DND-41 (cell line): ENCODE data around the gene BMPR1A.

ENCODE experiments used
- ATAC-seq: fragments of 200-7000 bp; cut with Tn5 transposase; 3 replicates; pipeline ENCODE4 v1.9.1; 2021; ENCODE audit warnings: low read depth; ENCODE audit not compliant: insufficient read depth
- DNase-seq: peaks from one replicate; pipeline ENCODE4 v3.0.0-alpha.2; 2020
- H2AFZ ChIP-seq: 2 replicates; pipeline ENCODE4 v1.6.0; 2012; ENCODE audit warnings: low read depth, low read length
- H3K27ac ChIP-seq: 2 replicates; pipeline ENCODE4 v1.5.1; 2012; ENCODE audit warnings: low read length, inconsistent platforms
- H3K27me3 ChIP-seq: fragments of 200-600 bp; sonication (generic); 2 replicates; pipeline ENCODE4 v1.6.0; 2012; ENCODE audit warnings: low read length, mild to moderate bottlenecking, inconsistent platforms; ENCODE audit not compliant: insufficient read depth, poor library complexity
- H3K36me3 ChIP-seq: 2 replicates; pipeline ENCODE4 v1.5.1; 2012; ENCODE audit warnings: low read length, inconsistent platforms; ENCODE audit not compliant: insufficient read depth
- H3K4me1 ChIP-seq: 2 replicates; pipeline ENCODE4 v1.5.1; 2012; ENCODE audit warnings: mild to moderate bottlenecking, low read length; ENCODE audit not compliant: insufficient read depth
- H3K4me2 ChIP-seq: 2 replicates; pipeline ENCODE4 v1.6.0; 2012; ENCODE audit warnings: mild to moderate bottlenecking, moderate library complexity, low read length, inconsistent platforms; ENCODE audit not compliant: insufficient read depth
- H3K4me3 ChIP-seq, 2 experiments: fragments of 200-600 bp in 1 of 2; shearing (Covaris generic) in 1 of 2; 2 replicates each; pipeline ENCODE4 v1.5.1; 2012 to 2016; ENCODE audit warnings: inconsistent platforms in 2 of 2, low read length in 2 of 2, mild to moderate bottlenecking in 2 of 2, low read depth in 1 of 2, moderate library complexity in 1 of 2
- H3K79me2 ChIP-seq: 2 replicates; pipeline ENCODE4 v1.6.0; 2012; ENCODE audit warnings: low read length, inconsistent platforms; ENCODE audit not compliant: insufficient read depth
- H3K9ac ChIP-seq: 2 replicates; pipeline ENCODE4 v1.6.0; 2012; ENCODE audit warnings: low read depth, mild to moderate bottlenecking, inconsistent platforms, low read length, moderate library complexity
- H3K9me3 ChIP-seq: 2 replicates; pipeline ENCODE4 v1.5.1; 2012; ENCODE audit warnings: low read length, moderate library complexity, mild to moderate bottlenecking, inconsistent platforms; ENCODE audit not compliant: insufficient read depth, severe bottlenecking
- H4K20me1 ChIP-seq: 2 replicates; pipeline ENCODE4 v1.6.0; 2012; ENCODE audit warnings: low read length; ENCODE audit not compliant: insufficient read depth
- EZH2 ChIP-seq: IDR thresholded peaks from 3 replicates; pipeline ENCODE4 v1.6.1; 2012; ENCODE audit warnings: borderline replicate concordance, low read depth, mild to moderate bottlenecking, moderate library complexity, low read length, inconsistent platforms; ENCODE audit not compliant: severe bottlenecking
- TF ChIP-seq, protein P1 (sequence below): IDR thresholded peaks from 2 replicates; pipeline ENCODE4 v1.5.1; 2012; ENCODE audit warnings: borderline replicate concordance, low read length, moderate library complexity, mild to moderate bottlenecking; ENCODE audit not compliant: poor library complexity, severe bottlenecking; ENCODE audit errors: extremely low read depth

Gene BMPR1A

DNA sequence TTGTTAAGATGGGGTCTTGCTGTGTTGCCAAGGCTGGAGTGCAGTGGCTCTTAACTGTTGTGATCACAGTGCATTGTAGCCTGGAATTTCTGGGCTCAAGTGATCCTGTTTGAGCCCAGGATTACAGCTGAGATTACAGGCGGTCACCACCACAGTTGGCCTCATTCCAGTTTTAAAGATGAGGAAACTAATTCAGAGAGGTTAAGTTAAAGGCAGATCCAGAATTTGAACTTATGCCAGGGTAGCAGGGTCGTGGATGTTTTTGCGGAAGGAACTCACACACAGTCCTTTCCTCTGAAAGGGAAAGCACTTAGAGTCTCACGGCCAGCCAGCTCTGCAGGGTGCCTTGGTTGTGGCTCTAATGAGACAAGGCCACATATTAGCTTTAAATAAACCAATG is 116.3 kb downstream of the BMPR1A start:
- no peak overlapping the region for H3K9ac ChIP-seq
- no peak for ATAC-seq
- no peak for DNase-seq
- H3K4me1 ChIP-seq, result peaks cover 3% of the 10 kb centered on the region; the same call in 1 of the 2 replicates
- no peaks in the 10 kb centered on the region for H3K79me2 ChIP-seq
- no peak overlapping the region for H3K27ac ChIP-seq
- H3K36me3 ChIP-seq, result no peaks in the 10 kb centered on the region
- no peak overlapping the region for H3K4me3 ChIP-seq
- no peak overlapping the region for H3K4me2 ChIP-seq
- no peaks in the 10 kb centered on the region for H3K27me3 ChIP-seq
- TF ChIP-seq EZH2, result no peak
- TF ChIP-seq, protein P1, sequence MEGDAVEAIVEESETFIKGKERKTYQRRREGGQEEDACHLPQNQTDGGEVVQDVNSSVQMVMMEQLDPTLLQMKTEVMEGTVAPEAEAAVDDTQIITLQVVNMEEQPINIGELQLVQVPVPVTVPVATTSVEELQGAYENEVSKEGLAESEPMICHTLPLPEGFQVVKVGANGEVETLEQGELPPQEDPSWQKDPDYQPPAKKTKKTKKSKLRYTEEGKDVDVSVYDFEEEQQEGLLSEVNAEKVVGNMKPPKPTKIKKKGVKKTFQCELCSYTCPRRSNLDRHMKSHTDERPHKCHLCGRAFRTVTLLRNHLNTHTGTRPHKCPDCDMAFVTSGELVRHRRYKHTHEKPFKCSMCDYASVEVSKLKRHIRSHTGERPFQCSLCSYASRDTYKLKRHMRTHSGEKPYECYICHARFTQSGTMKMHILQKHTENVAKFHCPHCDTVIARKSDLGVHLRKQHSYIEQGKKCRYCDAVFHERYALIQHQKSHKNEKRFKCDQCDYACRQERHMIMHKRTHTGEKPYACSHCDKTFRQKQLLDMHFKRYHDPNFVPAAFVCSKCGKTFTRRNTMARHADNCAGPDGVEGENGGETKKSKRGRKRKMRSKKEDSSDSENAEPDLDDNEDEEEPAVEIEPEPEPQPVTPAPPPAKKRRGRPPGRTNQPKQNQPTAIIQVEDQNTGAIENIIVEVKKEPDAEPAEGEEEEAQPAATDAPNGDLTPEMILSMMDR, result no peak
- no peak overlapping the region for H2AFZ ChIP-seq
- no peaks in the 10 kb centered on the region for H4K20me1 ChIP-seq
- no peaks in the 10 kb centered on the region for H3K9me3 ChIP-seq

DNA sequence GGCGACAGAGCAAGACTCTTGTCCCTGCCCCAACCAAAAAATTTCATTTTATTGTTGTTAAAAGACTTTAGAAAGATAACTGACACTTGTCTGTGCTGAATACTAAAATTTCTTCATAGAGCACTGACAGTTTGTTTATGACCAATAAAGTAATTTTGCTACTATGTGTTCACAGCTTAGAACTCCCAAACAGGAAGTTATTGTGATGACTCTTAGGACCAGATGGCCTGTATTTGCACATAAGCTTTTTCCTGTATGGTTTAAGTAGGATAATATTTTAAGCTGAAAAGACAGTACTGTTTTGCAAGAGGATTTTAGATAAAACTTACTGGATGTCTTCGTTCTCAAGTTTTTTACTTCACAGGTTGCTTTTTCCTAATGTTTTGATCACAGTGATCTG is 120.3 kb downstream of the BMPR1A start:
- Histone ChIP-seq H3K9ac (no peak overlapping the region), H3K4me2 (no peak overlapping the region), H3K27ac (no peak overlapping the region; the same call in 1 of the 2 replicates), H3K9me3 (no peaks in the 10 kb centered on the region), H3K27me3 (no peaks in the 10 kb centered on the region), H3K4me1 (peaks cover 3% of the 10 kb centered on the region; the same call in 1 of the 2 replicates), H3K36me3 (peaks cover 4% of the 10 kb centered on the region; the same call in 1 of the 2 replicates), H3K79me2 (no peaks in the 10 kb centered on the region), H4K20me1 (no peaks in the 10 kb centered on the region), H3K4me3 (no peak overlapping the region), H2AFZ (no peak overlapping the region)
- ATAC-seq (no peak), DNase-seq (no peak)
- TF ChIP-seq, protein P1, result no peak
- no peak for TF ChIP-seq EZH2

DNA sequence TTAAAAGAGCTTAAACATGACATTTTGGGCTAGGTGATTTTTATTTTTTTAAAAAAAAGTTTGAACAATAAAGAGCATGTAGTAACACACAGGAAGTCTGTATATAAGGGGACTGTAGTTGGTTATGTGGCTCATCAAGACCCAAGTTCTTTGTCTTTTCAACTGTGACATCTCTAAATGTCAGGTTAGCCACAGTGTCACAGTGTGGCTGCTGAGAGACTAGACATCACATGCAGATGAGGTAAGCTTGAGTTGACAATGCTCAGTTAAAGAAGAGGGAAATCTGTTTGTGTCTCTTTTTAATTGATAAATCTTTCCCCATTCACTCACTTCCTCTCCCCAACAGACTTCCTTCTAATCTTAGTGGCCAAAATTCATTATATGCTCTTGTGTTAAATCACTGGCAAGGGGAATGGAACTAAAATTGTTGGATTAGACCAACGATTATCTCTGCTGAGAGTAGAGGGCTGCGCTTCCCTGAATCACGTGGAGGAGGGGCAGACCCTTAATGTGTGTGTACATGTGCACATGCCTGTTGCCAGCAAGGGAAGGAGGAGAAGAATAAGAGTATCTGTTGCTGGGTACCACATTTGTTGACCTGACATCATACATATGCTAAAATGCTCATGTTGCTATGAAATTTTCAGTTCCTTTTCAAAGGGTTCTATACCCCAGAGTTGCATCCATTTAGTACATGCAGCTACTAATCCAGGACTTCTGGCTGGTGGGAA is 122.7 kb downstream of the BMPR1A start:
- DNase-seq, result no peak
- Histone ChIP-seq H2AFZ (no peak overlapping the region), H3K27me3 (no peaks in the 10 kb centered on the region), H4K20me1 (no peaks in the 10 kb centered on the region), H3K36me3 (peaks cover 4% of the 10 kb centered on the region; the same call in 1 of the 2 replicates), H3K4me1 (peaks cover 3% of the 10 kb centered on the region; the same call in 1 of the 2 replicates), H3K4me3 (no peak overlapping the region), H3K4me2 (no peak overlapping the region), H3K79me2 (no peaks in the 10 kb centered on the region), H3K9ac (no peak overlapping the region), H3K9me3 (no peaks in the 10 kb centered on the region), H3K27ac (no peak overlapping the region)
- peak; percentile 24; the same call in 1 of the 3 replicates for ATAC-seq
- TF ChIP-seq EZH2, result no peak

- Histone ChIP-seq H3K27me3 (no peaks in the 10 kb centered on the region), H3K9me3 (no peaks in the 10 kb centered on the region), H3K27ac (no peak overlapping the region), H2AFZ (no peak overlapping the region), H3K4me3 (no peak overlapping the region), H3K79me2 (no peaks in the 10 kb centered on the region), H3K36me3 (peaks cover 4% of the 10 kb centered on the region; the same call in 1 of the 2 replicates), H3K9ac (no peak overlapping the region), H3K4me2 (no peak overlapping the region), H3K4me1 (peaks cover 3% of the 10 kb centered on the region; the same call in 1 of the 2 replicates), H4K20me1 (no peaks in the 10 kb centered on the region)
- ATAC-seq, result no peak
- no peak for DNase-seq
- TF ChIP-seq EZH2, result no peak
- TF ChIP-seq, protein P1, result no peak
Measured at GRCh38 chr10:86880971-86881370, 124.6 kb downstream of the BMPR1A start.
